Keratinocyte (primary cell): ENCODE measurements around the gene CCM2. TPM values are rescaled to one million over a fixed set of nuclear protein-coding genes. Genes with fewer than 3 reads are reported as not detected.

Experiments
- DNase-seq: peaks from one replicate; pipeline ENCODE4 v3.0.0-alpha.2; 2011; ENCODE audit warnings: low read depth, missing footprints, low spot score
- FAIRE-seq: peaks from 2 replicates; lab custom pipeline; 2011; peaks lifted over from hg19 to GRCh38; lab: Jason Lieb, UNC
- H2AFZ ChIP-seq: 2 replicates; pipeline ENCODE4 v1.6.0; 2012; ENCODE audit warnings: low read length, control low read depth, inconsistent platforms; ENCODE audit not compliant: control insufficient read depth
- H3K27ac ChIP-seq: 2 replicates; pipeline ENCODE4 v1.5.1; 2011; ENCODE audit warnings: low read length; ENCODE audit not compliant: control insufficient read depth, insufficient read depth
- H3K27me3 ChIP-seq: 3 replicates; pipeline ENCODE4 v1.6.0; 2011; ENCODE audit warnings: low read length; ENCODE audit not compliant: control insufficient read depth, insufficient read depth; ENCODE audit errors: extremely low read depth
- H3K36me3 ChIP-seq, 2 experiments: 2 replicates in 1 of 2; 3 replicates in 1 of 2; pipeline ENCODE4 v1.5.1; 2011; ENCODE audit warnings: low read length in 2 of 2, mild to moderate bottlenecking in 1 of 2; ENCODE audit not compliant: control insufficient read depth in 2 of 2, insufficient read depth in 2 of 2; ENCODE audit errors: extremely low read depth in 1 of 2
- H3K4me1 ChIP-seq: 3 replicates; pipeline ENCODE4 v1.5.1; 2011; ENCODE audit warnings: low read length; ENCODE audit not compliant: control insufficient read depth, insufficient read depth; ENCODE audit errors: extremely low read depth
- H3K4me2 ChIP-seq: 3 replicates; pipeline ENCODE4 v1.6.0; 2011; ENCODE audit warnings: low read depth, low read length; ENCODE audit not compliant: control insufficient read depth, insufficient read depth; ENCODE audit errors: extremely low read depth
- H3K4me3 ChIP-seq, 3 experiments: fragments of 200-600 bp in 1 of 3; sonication (generic) in 1 of 3; 2 replicates in 2 of 3; 3 replicates in 1 of 3; pipeline ENCODE4 v1.5.1; 2011 to 2016; ENCODE audit warnings: low read length in 3 of 3, mild to moderate bottlenecking in 3 of 3, control low read depth in 2 of 3, inconsistent platforms in 1 of 3, low read depth in 1 of 3, mixed read lengths in 1 of 3, mixed run types in 1 of 3, moderate library complexity in 1 of 3; ENCODE audit not compliant: control insufficient read depth in 2 of 3, insufficient read depth in 2 of 3; ENCODE audit errors: extremely low read depth in 1 of 3
- H3K79me2 ChIP-seq: 2 replicates; pipeline ENCODE4 v1.6.0; 2012; ENCODE audit warnings: low read length; ENCODE audit not compliant: control insufficient read depth, insufficient read depth
- H3K9ac ChIP-seq: 3 replicates; pipeline ENCODE4 v1.6.0; 2011; ENCODE audit warnings: low read length; ENCODE audit not compliant: control insufficient read depth, insufficient read depth; ENCODE audit errors: extremely low read depth
- H3K9me1 ChIP-seq: 3 replicates; pipeline ENCODE4 v1.6.0; 2011; ENCODE audit warnings: low read length; ENCODE audit not compliant: control insufficient read depth, insufficient read depth; ENCODE audit errors: extremely low read depth
- H3K9me3 ChIP-seq: 2 replicates; pipeline ENCODE4 v1.5.1; 2012; ENCODE audit warnings: low read depth, low read length; ENCODE audit not compliant: control insufficient read depth
- H4K20me1 ChIP-seq: 3 replicates; pipeline ENCODE4 v1.6.0; 2011; ENCODE audit warnings: low read length; ENCODE audit not compliant: control insufficient read depth, insufficient read depth; ENCODE audit errors: extremely low read depth
- EZH2 ChIP-seq: IDR thresholded peaks from one replicate; pipeline ENCODE4 v1.6.1; 2012; ENCODE audit warnings: inconsistent platforms, mild to moderate bottlenecking, low read length, moderate library complexity
- dilution Hi-C: fragments of 300-500 bp; cut with MboI; formaldehyde crosslinking; loops from one replicate; pipeline ENCODE4 v1.7.0; 2020; ENCODE audit warnings: low sequenced_read_pairs; ENCODE audit not compliant: extremely low pct_ligation_motif_present
- polyA plus RNA-seq, 5 experiments: library from polyadenylated mRNA; depleted of rRNA in 3 of 5; stranded (reverse) in 3 of 5; stranded (forward) in 1 of 5; unstranded in 1 of 5; fragments of >200 nt; gene quantifications; 1 replicate in 1 of 5; 2 replicates in 3 of 5; 3 replicates in 1 of 5; pipeline versions ENCODE4 v1.2.1 to v1.2.3, GENCODE V29; 2011 to 2012; ENCODE audit warnings: missing spikeins in 2 of 5, low read depth in 1 of 5, low replicate concordance in 1 of 5
- TF ChIP-seq, protein P1 (sequence below), 3 experiments: IDR thresholded peaks in 1 of 3; conservative IDR thresholded peaks in 1 of 3; optimal IDR thresholded peaks in 1 of 3; 2 replicates in 2 of 3; 3 replicates in 1 of 3; pipeline versions ENCODE3 to v1.5.1; 2011; ENCODE audit warnings: low read length in 3 of 3, mild to moderate bottlenecking in 3 of 3, moderate library complexity in 2 of 3, control low read depth in 1 of 3, inconsistent platforms in 1 of 3; ENCODE audit not compliant: insufficient read depth in 2 of 3; ENCODE audit errors: extremely low read depth in 1 of 3

Gene CCM2
- polyA plus RNA-seq, 1 donor (not counting 4 experiments of a cell fraction or from before 2014, with no cell fraction given) = 44.8 TPM

GRCh38 chr7:45026984-45027773 lies 27.2 kb downstream of the CCM2 start:
- TF ChIP-seq, protein P1, sequence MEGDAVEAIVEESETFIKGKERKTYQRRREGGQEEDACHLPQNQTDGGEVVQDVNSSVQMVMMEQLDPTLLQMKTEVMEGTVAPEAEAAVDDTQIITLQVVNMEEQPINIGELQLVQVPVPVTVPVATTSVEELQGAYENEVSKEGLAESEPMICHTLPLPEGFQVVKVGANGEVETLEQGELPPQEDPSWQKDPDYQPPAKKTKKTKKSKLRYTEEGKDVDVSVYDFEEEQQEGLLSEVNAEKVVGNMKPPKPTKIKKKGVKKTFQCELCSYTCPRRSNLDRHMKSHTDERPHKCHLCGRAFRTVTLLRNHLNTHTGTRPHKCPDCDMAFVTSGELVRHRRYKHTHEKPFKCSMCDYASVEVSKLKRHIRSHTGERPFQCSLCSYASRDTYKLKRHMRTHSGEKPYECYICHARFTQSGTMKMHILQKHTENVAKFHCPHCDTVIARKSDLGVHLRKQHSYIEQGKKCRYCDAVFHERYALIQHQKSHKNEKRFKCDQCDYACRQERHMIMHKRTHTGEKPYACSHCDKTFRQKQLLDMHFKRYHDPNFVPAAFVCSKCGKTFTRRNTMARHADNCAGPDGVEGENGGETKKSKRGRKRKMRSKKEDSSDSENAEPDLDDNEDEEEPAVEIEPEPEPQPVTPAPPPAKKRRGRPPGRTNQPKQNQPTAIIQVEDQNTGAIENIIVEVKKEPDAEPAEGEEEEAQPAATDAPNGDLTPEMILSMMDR (optimal IDR thresholded peaks at IDR 0.05 in 1 of 3, IDR thresholded peaks at IDR 0.05 in 1 of 3, conservative IDR thresholded peaks at IDR 0.05 in 1 of 3; ENCODE audit: extremely low read depth in 1 of 3, insufficient read depth in 2 of 3, low read length in 3 of 3) = no peak
- TF ChIP-seq EZH2 = no peak
- dilution Hi-C loops = no loop called here
- H3K9ac ChIP-seq = peak overlapping the region; percentile 24
- H3K4me1 ChIP-seq = peaks cover 38% of the 10 kb centered on the region
- H3K9me3 ChIP-seq = no peaks in the 10 kb centered on the region
- no peaks in the 10 kb centered on the region for H3K27me3 ChIP-seq
- FAIRE-seq (peak; percentile 73), DNase-seq (peak; percentile 42)
- no peaks in the 10 kb centered on the region for H3K9me1 ChIP-seq
- peaks cover 2% of the 10 kb centered on the region for H4K20me1 ChIP-seq
- H3K27ac ChIP-seq = peak overlapping the region; percentile 56
- peak overlapping the region; percentile 60 for H3K4me2 ChIP-seq
- peaks cover 53% of the 10 kb centered on the region for H3K79me2 ChIP-seq
- peaks cover 4 to 11% of the 10 kb centered on the region in 2 experiments for H3K36me3 ChIP-seq
- H2AFZ ChIP-seq = no peak overlapping the region
- H3K4me3 ChIP-seq = peak overlapping the region in 2 of 3 experiments; percentile 37 to 44

DNA sequence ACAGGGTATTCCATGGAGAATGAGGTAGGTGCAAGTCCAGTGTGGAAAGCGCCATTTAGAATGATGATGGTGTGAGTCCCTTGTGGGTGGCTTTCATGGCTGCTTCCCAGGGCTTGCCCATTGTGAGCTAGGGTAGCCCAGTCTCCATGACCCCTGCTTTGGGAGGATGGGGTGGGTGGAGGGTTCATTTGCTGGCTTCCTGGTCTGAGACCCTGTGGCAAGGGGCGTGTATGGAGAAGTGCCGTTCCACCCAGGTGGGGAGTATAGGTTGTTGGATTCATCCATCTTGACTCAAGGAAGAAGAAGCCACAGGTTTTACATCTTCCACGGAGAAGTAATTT lies 27.7 kb downstream of the CCM2 start:
- H3K4me3 ChIP-seq = peak overlapping the region in 1 of 3 experiments; percentile 37
- no peak for FAIRE-seq

More for the DNA sequence above, 27.7 kb downstream of the CCM2 start:
- Histone ChIP-seq H3K36me3 (peaks cover 4 to 11% of the 10 kb centered on the region in 2 experiments), H3K9me3 (no peaks in the 10 kb centered on the region), H3K27me3 (no peaks in the 10 kb centered on the region), H3K4me2 (peak overlapping the region; percentile 60), H3K79me2 (peaks cover 57% of the 10 kb centered on the region), H3K9me1 (no peaks in the 10 kb centered on the region), H3K4me1 (peaks cover 38% of the 10 kb centered on the region), H4K20me1 (peaks cover 2% of the 10 kb centered on the region), H3K27ac (no peak overlapping the region), H2AFZ (no peak overlapping the region), H3K9ac (no peak overlapping the region)
- dilution Hi-C loops = no loop called here
- no peak for TF ChIP-seq EZH2
- TF ChIP-seq, protein P1 (optimal IDR thresholded peaks at IDR 0.05 in 1 of 3, IDR thresholded peaks at IDR 0.05 in 1 of 3, conservative IDR thresholded peaks at IDR 0.05 in 1 of 3; ENCODE audit: extremely low read depth in 1 of 3, insufficient read depth in 2 of 3, low read length in 3 of 3) = no peak
- DNase-seq = no peak
